NCI-H2081 treated with DMSO at 0.1 percent for 48 hours (cell line): ENCODE measurements around the gene NPAS2.

Source experiments
- DNase-seq: peaks from one replicate; lab custom pipeline; 2025; lab: John Stamatoyannopoulos, UW

NPAS2 gene

DNA sequence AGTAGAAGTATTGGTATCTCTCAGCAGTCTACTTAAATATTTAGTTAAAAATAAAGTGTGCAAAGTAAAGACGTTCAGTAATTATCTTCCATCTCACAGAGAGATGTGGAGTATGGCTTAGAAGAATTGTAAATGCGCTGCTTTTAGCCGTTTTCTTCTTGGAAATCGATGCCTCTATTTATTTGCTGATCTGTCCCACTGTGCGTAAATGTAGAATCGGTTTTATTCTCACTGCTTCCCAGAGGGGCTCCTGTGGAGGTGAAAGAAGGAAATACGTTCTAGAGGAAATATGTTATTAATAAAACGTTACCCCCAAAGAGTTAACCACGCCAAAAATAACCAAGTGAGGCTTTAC is 1.9 kb downstream of the NPAS2 start:
- DNase-seq, result no peak

DNA sequence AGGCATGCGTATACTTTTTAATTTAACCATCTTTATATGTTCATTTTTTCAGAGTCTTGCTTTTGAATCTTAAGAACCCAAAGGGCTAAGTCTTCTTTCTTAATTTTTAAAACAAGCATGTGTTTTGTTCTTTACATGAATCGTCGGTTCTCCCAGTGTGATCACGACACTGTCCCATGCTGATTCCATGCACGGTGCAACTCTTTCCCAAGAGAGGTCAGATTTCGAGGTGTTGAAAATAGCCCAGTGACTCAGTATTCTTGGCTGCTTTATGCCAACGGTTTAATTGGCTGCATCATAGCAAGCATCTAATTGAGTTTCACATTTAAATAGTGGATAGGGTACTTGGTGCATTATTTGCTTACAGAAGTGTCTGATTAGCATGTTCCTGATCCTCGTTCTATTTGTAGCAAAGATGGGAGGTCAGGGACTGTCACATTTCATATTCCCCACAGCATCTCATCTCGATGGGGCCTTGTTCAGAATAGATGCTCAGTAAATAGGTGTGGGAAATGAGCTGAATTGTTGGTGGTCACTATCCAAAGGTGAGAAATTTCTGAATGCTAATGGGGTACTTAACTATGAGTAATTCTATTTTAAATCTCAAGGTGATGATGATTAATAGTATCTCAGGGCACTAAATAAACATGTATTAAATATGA is 2.8 kb downstream of the NPAS2 start:
- no peak for DNase-seq

DNA sequence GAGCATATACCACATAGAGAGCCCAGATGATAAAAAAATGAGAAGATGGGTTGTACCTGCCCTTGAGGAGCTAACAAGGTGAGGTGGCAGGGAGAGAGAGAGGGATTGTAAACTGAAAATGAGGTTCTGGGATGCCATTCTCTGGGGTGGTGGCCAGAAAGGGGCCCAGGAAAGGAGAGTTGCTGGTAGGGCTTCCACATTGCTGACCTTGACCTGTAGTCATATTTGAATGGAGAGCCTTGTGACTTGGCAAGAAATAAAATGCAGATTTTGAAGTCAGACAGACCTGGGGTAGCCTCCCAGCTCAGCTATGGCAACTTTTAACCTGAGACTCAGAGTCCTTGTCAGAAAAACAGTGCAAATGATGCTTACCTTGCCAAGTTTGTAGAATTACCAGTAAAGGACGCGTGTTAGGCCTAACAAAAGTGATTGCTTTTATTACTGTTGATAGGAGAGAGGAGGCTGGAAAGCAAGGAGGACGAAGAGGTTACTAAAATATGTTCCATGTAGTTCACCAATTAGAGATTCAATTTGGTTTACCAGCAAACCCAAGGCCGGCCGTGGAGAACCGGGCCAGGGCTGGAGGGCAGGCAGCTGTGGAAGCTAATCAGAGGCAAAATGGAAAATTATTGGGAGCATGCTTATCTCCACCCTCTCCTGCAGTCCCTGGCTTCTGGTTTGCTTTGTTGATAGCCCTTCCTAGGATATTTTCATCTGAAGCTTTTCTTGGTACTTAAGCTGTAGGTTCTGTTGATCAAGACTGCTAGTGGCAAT is 3.9 kb downstream of the NPAS2 start:
- no peak for DNase-seq

DNA sequence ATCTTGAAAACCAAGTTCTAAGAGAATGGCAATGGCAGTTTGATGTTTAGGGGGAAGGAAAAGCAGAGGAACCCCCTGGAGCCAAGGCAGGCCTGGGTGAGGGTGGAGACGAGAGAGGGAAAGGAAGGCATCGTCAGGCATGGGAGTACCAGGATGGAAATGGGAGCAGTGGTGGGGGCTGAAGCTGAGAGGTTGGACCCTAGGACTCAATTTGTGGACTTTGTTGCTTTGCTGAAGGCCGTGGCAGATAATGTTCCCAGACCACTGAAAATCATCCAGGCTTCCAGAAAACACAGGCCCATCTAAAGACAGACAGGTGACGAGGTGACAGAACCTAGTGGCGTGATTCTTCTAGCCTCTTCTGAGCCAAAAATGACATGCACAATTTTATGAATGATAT is 4.9 kb downstream of the NPAS2 start:
- no peak for DNase-seq

DNA sequence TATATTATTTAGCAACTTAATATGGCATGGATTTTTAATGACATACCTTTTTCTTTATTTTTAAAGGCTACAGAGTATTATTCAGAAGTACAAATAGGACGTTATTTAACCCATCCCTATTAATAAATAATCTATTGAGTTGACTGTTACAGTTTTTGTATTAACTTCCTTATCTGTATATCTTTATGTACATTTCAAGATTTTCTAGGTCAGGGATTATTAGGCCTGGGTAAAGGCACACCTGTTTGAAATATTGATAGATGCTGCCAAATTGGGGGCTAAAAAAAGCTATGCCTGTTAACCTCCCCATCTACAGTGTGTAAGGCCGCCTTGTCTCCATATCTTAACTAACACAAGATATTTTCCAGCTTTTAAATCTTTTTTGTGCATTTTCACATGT is 6.6 kb downstream of the NPAS2 start:
- no peak for DNase-seq

DNA sequence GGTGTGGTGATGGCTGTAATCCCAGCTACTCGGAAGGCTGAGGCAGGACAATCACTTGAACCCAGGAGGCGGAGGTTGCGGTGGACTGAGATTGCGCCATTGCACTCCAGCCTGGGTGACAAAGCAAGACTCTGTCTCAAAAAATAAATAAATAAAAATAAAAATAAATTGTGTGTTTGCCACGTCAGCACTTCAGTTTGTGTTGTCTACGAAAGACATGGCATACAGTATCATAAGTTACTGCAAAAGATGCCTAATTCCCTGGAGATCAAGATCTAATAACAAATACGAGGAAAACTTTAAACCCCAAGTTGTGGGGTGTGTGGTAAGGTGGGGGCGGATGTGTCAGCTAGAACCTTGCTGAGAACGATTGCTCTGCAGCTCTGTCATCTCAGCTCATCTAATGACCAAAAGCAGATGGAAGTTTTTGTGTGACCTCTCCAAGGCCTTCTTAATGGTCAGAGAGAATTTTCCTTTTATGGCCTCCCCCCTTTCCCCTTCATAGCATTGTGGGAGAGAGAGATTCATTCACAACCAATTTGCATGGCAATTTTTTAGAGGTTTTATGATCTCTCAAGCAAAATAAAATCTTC is 11.3 kb downstream of the NPAS2 start:
- DNase-seq, result no peak

DNA sequence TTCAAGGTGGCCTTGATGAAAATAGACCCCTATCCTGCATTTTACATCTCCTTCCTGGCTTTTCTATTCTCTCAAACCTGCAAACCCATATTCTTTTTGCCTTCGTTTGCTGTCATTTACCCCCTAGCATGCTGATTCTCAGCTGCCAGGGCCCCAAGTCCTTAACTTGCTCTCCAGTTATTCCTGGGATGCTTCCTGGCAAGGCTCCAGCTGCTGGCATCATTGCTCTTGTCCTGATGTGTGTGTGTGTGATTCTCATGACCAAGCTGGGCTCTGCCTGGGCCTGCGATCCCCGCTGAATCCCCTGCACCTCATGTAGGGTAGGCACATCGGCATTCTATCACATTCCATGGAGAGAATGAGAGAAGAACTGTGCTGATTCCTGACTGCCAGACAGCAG is 11.9 kb downstream of the NPAS2 start:
- no peak for DNase-seq

DNA sequence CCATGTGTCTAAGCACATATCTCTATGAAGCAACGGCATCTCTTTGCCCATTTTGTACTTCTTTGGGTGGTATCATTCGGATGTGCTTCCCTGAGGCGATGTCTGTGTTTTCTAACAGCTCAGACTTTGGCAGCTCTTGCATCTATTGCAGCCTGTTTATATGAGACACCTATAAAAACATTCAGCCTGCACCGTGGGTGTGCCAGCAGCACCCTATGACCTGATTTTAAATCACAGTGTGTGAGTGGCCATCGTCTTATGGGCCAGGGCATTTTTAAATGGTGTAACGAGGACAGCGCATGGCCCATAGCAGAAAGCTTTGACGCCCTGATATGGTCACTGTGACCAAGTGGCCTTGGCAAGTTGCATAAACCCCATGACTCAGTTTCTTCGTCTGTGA is 12.9 kb downstream of the NPAS2 start:
- no peak for DNase-seq

DNA sequence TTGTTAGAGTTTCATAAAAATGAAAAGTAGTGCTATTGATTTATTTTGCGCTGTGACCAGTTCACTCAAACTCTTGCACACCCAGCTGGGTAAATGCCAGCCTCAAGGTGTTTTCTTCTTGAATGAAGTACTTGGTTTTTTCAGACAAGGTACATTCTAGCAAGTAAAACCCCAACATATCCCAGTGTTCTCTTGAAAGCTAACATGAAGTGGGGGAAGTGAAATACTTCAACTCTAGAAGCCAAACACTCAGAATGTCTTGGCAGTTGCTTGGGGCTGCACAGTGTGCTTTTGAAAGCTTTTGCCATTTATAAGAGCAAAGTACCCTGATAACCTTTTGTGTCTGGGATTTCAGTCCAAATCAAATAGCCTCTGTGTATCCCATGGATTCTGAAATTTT is 13.4 kb downstream of the NPAS2 start:
- no peak for DNase-seq

DNA sequence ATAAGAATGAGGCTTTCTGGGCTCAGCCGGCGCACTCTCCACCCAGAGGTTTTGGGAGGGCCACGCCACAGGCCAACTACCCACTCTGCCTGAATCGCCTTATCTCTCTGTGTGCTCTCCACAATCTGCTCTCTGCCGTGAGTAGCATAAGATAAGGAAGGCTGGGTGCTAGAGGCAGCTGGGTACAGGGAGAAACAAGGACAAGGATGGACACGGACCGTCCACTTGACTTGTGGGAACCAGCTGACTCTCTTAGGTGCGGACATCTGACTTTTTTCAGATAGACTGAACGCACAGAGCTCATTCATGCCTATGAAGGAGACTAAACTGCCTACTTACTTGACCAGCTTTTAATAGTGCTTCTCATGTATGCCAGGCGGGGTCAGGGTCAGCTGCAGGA is 14.3 kb downstream of the NPAS2 start:
- no peak for DNase-seq

DNA sequence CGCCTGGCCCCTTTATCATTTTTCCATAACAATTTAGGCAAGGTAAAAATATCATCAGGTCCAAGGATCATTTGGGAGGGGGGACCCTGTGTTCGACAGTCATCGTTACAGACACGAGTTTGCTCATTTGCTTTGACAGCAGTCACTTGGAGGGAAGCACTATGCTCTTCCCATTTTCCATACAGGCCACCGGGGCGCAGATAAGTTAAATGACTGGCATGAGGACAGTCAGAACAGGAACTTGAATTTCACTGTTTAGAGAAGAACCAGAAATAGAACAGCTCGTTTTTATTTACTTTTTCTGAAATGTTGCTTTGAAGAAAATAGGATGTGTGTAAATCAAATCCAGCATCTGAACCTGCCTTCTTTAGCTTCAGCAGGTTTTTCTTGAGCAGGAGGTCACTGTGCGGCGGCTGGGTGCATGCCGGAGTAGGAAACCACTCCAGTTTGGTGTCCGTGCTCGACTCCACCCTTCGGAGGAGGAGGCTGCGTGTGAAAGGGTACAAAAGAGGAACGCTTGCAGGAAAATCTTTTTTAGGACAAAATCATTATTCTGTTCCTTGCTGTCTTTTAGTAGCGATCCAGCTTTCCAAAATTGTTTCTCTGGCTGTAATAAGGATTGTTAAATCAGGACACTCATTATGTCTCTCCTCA is 15.2 kb downstream of the NPAS2 start:
- no peak for DNase-seq

DNA sequence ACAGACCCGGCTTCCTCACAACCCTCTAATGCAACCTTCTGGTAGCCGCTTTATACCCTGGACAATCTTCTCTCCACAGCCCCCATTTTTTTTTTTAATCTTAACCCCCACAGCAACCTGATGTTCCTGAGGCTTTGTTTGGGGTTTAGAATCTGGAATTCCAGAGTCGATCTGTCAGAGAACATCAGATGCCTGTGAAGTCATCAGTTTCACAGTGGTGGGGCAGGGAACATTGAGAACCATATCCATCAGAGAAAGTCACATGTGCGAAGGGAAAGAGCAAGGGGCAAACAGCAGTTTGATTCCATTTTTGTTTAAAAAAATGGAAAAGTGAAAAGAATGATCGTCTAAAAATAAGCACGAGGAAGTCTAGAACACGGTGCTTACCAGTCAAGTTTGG is 20.6 kb downstream of the NPAS2 start:
- no peak for DNase-seq

DNA sequence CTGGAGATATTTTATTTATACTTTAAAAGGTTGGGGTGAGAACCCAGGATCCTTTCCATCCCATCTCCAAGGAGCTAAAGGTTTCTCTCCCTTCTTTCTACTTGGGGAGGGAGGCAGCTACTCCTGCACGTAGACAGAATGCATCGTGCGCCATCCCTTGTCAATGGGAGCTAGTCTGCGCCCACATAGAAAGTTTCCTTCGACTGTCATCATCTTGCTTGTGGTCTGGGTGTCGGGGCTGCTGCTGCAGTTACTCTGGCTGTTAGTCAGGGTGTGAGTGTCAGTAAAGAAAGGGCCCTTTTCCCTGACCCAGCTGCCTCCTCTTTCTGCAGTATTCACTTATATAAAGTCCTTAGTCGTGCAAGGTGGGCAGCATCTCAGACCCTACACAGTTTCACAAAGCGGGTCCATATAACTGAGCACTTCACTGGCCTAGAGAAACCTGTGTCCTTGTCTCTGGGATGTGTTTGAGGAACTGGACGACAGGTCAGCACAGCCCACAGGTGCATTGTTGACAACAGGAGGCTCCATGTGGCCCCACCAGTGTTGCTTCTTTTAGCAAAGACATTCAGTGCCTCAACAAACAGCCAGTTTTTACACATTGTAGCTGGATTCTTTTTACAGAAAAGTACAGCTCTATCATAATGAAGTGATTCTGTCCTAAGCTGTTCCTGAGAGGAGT is 22.4 kb downstream of the NPAS2 start:
- DNase-seq, result no peak

DNA sequence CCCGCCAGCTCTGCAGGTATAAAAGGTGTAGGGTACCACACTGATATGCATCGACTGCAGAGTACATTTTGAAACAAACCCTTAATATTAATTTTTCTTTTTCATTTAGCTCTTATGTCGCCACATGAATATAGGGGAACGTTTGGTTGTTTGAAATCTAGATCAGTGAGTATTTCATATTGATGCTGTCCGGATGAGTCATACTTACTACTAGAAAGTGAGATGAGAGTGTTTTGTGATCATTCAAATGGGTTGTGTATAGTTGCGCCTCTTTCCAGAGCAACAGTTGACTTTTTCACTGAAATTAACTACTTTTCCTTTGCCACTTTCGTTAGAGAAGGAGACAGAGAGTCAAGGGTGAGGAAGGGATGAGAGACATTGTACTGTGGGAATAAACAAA is 24.6 kb downstream of the NPAS2 start:
- DNase-seq, result no peak

DNA sequence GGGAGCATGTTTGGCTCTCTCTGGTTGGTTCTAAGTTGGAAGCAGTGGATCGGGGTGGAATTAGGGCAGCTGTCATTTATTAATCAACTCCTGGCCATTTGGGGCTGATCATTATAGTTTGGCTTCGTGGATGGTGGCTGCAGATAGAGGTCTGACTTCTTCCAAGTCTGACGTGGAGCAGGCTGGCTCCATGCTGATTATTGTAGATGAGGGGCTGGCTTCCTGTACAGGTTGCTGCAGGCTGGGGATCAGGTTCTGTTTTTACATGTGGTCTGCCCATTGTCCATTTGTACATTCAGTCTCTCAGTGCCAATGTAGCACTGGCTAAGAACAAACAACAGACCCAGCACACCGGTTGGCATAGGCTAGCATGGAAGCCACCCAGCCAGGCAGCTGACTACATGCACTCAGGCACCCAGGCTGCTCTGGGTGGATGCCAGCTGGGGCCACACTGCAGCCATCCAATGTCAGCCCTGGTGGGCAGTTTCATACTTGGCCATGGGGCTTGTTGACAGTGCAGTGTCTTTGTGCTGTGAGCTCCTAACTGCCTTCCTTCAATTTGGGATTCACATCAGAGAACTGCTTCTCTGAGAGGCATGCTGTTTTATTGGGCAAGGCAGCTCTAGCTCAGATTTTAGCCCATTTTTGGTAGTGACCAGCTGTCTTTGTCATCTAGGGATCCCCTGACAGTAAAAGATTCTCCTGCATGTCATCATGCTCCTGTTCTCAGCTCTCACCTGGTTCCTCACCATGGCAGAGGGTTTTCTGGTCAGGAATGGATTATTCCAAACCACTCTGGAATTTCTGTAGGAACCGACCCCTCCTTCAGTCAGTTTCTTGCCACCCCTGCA is 25.4 kb downstream of the NPAS2 start:
- no peak for DNase-seq

DNA sequence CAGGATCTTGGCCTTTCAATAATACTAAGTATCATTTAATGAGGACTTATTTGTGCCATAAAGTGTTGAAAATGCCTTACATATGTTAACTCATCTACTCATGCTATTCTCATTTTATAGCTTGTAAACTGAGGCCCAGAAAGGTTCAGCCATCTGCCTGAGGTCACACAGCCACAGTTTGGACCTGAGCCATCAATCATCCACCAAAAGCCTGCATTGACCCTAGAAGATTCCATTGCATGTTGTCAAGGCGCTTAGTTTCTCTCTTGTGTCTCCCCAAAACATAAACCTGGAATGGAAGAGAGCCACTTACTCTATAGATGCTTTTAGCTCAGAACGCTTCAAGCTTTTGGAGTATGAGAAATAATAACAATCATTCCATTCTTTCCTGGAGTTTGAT is 26.8 kb downstream of the NPAS2 start:
- DNase-seq, result no peak

DNA sequence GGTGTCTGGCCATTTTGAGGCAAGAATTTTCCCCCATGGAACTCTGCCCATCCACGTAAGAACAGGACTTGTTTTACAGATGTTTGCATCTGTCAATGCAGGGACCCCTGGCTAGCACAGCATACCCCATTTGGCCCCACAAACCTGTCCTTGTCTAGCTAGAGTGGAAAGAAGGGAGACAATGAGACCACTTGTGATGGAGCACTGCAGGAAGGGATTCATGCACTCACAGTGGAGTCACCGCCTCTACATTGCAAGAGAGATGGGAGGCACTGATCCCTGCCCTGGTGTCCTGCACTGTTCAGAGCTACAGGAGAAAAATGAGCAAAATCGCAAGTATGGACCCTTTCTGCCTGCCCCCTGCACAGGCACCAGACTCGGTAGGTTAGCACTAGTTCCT is 32.5 kb downstream of the NPAS2 start:
- DNase-seq, result no peak

DNA sequence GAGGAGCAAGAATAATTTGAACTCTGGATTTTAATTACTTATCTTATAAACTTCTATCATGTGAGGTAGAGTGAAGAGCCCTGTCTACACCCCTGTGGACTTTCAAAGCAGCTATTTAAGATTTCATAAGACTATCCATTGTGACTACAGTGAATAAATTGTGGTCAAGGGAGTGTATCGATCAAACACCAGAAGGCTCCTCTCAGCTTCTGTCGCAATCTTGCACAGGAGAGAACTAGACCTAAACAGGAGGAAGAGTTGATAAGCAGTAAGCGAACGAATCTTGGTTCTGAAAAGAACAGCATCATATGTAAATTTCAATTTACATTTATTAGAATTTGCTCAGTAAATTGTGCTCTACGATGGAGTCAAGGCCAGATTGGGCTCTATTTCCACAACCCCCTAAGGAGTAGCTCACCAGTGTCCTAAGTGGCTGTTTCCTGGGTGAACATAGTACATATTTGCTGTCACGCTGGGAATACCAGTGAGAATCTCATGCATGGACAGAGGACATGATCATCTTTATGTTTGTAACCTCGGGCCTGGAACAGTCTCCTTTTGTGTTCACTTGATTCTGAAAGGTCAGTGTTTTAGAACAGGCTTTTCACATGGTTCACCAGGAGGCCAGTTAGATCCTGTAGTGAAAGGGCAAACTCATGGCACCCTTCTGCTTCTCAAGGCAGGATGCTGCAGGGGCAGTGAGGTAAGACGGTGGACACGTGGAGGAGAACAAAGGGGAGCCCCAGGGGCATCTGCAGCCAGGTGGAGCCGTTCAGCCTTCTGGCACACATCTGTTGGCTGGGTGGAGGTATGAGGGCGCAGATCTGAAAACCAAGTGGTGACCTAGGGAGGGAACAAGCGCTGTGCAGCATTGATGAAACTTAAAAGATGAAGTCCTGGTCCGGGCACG is 33.3 kb downstream of the NPAS2 start:
- DNase-seq, result no peak

DNA sequence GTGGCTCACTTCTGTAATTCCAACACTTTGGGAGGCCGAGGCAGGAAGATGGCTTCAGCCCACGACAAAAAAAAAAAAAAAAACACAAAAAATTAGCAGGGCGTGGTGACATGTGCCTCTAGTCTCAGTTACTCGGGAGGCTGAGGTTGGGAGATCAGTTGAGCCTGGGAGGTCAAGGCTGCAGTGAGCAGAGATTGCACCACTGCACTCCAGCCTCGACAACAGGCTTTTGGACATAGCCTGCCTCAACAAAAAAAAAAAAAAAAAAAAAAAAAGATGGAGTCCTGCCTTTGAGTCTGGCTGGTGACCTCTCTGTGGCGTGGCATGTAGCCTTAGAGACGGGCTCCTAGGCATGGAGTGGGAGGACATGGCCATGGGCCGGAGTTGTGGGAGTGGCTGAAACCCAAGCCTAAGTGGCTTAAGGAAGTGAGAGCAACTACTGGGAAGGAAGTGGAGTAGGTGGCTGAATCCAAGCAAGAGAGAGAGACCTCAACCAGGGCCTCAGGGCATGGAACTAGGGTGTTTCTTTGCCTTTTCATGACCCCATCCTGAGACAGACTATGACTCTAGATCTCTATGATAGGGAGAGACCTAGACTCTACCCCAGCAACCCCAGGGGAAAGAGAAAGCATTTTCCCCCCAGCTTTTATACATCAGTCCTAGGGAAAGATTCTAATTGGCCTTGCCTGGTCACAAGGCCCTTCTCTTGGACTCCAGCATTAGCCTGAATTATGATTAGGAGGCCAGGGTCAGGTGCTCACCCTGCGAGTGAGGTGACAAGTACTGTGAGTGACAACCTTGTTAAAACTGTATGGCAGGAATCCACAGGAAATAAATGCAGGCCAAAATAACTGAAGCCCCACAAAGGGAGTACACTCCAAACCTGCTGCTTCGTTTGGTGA is 34.2 kb downstream of the NPAS2 start:
- DNase-seq, result no peak
